ENCODE data around the gene ST8SIA2.

- TF ChIP-seq CTCF (conservative IDR thresholded peaks at IDR 0.05 in 1 of 2, IDR thresholded peaks at IDR 0.05 in 1 of 2; ENCODE audit: low read depth in 1 of 2, low read length in 2 of 2) (no peak), EZH2 (IDR thresholded peaks at IDR 0.05; ENCODE audit: low read length, missing control alignments) (no peak)
Measured at GRCh38 chr15:92510163-92510882, 116.6 kb downstream of the ST8SIA2 start.

All from fibroblast of lung (primary cell).